ENCODE data around the gene KPTN.

Gene KPTN

DNA sequence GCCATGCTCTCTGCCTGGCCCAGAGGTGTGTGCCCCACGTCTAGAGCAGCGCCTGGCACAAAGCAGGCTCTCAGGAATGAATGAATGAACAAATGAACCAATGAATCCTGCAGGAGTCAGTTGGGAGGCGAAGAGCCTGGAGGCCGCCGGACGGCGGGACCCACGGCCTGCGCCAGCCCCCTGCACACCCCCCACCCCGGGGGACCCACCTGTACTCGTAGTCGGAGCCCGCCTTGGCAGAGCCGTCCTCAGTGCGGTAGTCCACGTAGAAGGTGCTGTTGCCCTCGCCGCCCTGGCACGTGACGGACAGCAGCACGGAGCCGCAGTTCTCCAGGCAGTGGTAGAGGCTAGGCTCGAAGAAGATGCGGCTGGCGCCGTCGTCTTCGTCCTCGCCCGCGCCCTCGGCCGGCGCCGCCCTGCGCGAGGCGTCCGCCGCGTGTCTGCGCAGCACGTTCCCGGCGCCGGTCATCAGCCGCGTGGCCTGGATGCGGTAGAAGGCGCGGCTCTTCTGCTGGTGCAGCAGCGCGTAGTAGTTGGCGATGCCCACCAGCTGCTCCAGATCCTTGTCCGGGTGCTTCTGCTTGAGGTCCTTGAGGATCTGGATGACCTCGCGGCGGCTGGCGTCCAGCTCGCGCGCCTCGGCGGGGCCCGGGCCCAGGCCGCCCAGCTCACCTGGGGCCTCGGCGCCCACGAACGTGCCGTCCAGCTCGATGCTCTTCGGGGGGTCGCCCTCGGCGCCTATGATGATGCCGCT is 27.1 kb downstream of the KPTN start:
- Histone ChIP-seq H3K9me3 (ENCODE audit: control insufficient read depth, insufficient read depth, low read length) (no peaks in the 10 kb centered on the region), H3K4me3 (ENCODE audit: low read depth, low read length) (peak overlapping the region; percentile 39), H3K4me1 (ENCODE audit: control insufficient read depth, insufficient read depth, low read length) (no peaks in the 10 kb centered on the region), H3K27me3 (ENCODE audit: control insufficient read depth, insufficient read depth, low read length) (peaks cover 20% of the 10 kb centered on the region), H3K9ac (ENCODE audit: low read depth, low read length) (no peak overlapping the region), H3K36me3 (ENCODE audit: control insufficient read depth, insufficient read depth, low read length) (peaks cover 3% of the 10 kb centered on the region)

DNA sequence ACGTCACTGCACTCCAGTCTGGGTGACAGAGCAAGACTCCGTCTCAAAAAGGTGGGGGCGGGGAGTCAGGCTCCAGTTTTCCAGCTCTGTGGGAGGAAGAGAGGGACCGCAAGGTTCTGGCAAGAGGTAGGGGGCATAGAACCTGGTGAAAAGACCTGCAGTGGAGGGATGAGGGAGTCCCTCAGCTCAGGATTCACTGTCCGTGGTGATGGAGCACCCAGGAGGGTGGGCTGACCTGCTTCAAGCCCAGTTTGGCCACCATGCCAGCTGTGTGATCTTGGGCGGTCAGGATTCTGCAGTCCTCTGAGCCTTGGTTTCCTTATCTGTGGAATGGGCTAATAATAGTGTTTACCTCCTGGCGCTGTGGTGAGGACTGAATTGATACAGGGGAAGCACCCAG is 33.5 kb downstream of the KPTN start:
- H3K4me3 ChIP-seq (ENCODE audit: low read depth, low read length): no peak overlapping the region
- H3K9me3 ChIP-seq (ENCODE audit: control insufficient read depth, insufficient read depth, low read length): no peaks in the 10 kb centered on the region
- peaks cover 5% of the 10 kb centered on the region for H3K27me3 ChIP-seq (ENCODE audit: control insufficient read depth, insufficient read depth, low read length)
- H3K36me3 ChIP-seq (ENCODE audit: control insufficient read depth, insufficient read depth, low read length): peaks cover 3% of the 10 kb centered on the region
- H3K9ac ChIP-seq (ENCODE audit: low read depth, low read length): no peak overlapping the region
- peaks cover 9% of the 10 kb centered on the region for H3K4me1 ChIP-seq (ENCODE audit: control insufficient read depth, insufficient read depth, low read length)

DNA sequence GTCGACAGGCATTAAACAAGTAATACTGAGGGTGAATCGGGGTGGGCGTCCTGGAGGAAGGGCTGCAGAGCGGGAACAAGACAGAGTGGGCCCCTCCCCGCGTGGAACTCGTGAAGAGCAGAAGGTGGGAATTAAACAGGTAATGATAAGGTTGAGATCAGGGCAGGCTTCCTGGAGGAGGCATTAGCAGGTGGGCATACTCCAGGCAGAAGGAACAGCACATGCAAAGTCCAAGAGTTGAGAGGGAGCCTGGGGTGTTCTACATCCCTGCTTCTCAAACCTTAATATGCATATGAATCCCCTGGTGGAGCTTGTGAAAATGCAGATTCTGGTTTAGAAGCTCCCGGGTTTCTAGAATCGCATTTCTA is 35.7 kb downstream of the KPTN start:
- no peaks in the 10 kb centered on the region for H3K9me3 ChIP-seq (ENCODE audit: control insufficient read depth, insufficient read depth, low read length)
- peaks cover 5% of the 10 kb centered on the region for H3K27me3 ChIP-seq (ENCODE audit: control insufficient read depth, insufficient read depth, low read length)
- H3K4me3 ChIP-seq (ENCODE audit: low read depth, low read length): peak overlapping the region; percentile 64
- peaks cover 9% of the 10 kb centered on the region for H3K4me1 ChIP-seq (ENCODE audit: control insufficient read depth, insufficient read depth, low read length)
- H3K9ac ChIP-seq (ENCODE audit: low read depth, low read length): peak overlapping the region; percentile 60
- H3K36me3 ChIP-seq (ENCODE audit: control insufficient read depth, insufficient read depth, low read length): peaks cover under 1% of the 10 kb centered on the region

DNA sequence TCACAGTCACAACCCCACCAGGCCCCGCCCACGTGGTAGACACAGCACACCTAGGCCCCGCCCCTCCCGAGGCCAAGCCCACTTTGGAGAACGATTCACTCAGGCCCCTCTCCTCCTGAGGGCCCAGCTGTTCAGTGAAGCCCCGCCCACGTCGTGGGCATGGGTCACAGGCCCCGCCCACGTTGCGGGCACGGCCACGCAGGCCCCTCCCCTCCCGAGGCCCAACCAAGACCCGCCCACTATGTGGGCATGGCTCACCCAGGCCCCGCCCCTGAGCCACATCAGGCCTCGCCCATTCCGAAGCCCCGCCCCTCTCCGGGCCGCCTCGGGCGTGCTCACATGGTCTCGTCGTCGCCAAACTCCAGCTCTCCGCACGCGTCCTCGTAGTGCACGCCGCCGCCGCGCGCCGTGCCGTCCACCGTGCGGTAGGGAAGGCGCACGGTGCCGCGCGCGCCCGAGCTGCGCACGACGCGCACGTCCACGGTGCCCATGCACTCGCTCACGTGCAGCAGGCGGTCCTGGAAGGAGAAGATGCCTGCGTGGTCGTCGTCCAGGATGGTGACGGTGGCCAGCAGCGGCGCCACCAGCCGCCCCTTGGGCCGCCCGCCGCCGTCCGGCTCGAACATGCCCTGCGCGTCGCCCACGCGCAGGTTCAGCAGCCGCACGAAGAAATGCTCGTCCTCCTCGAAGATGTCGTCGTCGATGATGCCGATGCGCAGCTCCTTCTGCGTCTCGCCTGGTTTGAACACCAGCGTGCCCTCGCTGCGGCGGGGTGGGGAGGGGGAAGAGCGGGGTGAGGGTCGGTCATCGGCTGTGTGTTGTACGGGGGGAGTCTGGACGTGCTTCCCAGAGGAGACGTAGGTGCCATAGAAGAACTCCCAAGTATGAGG is 36.3 kb downstream of the KPTN start:
- H3K36me3 ChIP-seq (ENCODE audit: control insufficient read depth, insufficient read depth, low read length): no peaks in the 10 kb centered on the region
- peaks cover 5% of the 10 kb centered on the region for H3K27me3 ChIP-seq (ENCODE audit: control insufficient read depth, insufficient read depth, low read length)
- H3K9ac ChIP-seq (ENCODE audit: low read depth, low read length): no peak overlapping the region
- H3K4me3 ChIP-seq (ENCODE audit: low read depth, low read length): peak overlapping the region; percentile 77
- H3K9me3 ChIP-seq (ENCODE audit: control insufficient read depth, insufficient read depth, low read length): no peaks in the 10 kb centered on the region
- H3K4me1 ChIP-seq (ENCODE audit: control insufficient read depth, insufficient read depth, low read length): peaks cover 9% of the 10 kb centered on the region

DNA sequence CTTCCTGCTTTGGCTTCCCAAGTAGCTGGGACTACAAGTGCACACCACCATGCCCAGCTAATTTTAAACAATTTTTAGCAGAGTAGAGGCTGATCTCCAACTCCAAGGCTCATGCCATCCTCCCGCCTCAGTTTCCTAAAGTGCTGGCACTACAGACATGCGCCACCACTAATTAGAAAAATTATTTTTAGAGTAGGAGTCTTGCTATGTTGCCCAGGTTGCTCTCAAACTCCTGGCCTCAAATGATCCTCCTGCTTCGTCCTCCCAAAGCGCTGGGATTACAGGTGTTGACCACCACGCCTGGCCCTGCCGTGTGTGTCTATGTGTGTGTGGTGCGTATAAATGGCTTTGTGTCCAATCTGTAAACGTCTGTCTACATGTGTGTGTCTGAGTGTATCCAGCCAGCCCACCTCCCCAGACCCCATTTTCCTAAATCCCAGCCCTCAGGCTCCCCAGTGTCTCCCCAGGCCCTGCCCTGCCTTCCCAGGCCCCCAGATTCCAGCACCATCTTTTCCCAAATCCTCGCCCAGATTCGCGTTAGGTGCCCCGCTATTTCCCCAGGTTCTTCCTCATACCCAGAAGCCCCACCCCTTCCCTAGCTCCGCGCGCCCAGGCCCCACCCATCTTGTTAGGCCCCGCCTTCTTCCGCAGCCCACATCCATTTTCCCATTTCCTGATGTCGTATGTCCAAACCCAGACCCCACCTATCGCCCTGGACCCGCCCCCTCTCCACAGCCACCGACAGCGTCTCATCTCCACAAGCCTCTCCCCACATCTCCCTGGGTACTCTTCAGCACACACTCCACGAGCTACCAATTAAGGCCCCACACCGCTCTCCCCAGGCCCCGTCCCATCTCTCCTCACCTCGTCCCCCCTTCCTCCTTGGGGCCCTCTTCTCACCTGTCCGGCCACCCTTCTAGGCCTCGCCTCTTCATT is 37.2 kb downstream of the KPTN start:
- H3K4me3 ChIP-seq (ENCODE audit: low read depth, low read length): peak overlapping the region; percentile 77

DNA sequence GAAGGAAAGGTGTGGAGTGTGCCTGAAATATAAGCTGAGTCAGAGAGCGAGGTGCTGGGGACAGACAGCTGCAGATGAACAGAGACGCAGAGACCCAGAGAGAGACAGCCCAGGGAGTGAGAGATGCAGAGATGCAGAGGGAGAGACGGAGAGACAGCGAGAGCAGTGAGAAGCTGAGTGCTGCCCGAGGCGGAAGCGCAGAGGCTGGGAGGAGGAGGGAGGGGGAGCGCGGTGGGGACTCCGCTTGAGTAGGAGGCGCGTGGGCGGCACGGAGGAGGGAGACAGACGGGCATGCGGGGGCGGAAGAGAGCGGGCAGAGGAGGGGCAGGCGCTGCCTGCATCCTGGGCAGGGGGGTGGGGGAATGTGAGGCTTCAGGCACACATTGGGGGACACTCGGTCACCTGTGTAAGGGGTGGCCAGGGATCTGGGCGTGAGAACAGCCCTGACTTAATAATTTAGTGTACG is 38.0 kb downstream of the KPTN start:
- H3K27me3 ChIP-seq (ENCODE audit: control insufficient read depth, insufficient read depth, low read length): peaks cover 5% of the 10 kb centered on the region

More for the DNA sequence above, 37.2 kb downstream of the KPTN start:
- Histone ChIP-seq H3K36me3 (ENCODE audit: control insufficient read depth, insufficient read depth, low read length) (no peaks in the 10 kb centered on the region), H3K4me1 (ENCODE audit: control insufficient read depth, insufficient read depth, low read length) (peaks cover 9% of the 10 kb centered on the region), H3K9me3 (ENCODE audit: control insufficient read depth, insufficient read depth, low read length) (no peaks in the 10 kb centered on the region), H3K27me3 (ENCODE audit: control insufficient read depth, insufficient read depth, low read length) (peaks cover 5% of the 10 kb centered on the region), H3K9ac (ENCODE audit: low read depth, low read length) (no peak overlapping the region)

DNA sequence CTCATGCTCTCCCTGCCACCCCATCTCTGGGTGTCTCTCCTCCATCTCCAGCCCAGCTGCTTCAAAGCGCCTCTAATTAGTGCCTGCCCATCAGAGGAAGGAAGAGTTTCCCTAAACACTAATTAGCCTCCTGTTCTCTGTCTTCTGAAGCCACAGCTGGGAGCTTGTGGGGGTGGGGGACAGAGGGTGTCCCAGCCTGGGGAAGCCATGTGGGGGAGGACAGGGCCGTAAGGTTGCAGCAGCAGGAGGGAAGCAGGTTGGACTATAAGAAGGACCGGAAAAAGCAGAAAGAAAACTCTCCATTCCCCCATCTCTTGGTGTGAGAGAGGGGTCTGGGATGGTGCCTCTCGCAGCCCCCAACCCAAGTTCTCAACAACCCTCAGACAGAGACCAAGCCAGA is 38.5 kb downstream of the KPTN start:
- Histone ChIP-seq H3K4me3 (ENCODE audit: low read depth, low read length) (peak overlapping the region; percentile 45), H3K27me3 (ENCODE audit: control insufficient read depth, insufficient read depth, low read length) (peaks cover 5% of the 10 kb centered on the region), H3K9me3 (ENCODE audit: control insufficient read depth, insufficient read depth, low read length) (no peaks in the 10 kb centered on the region), H3K9ac (ENCODE audit: low read depth, low read length) (no peak overlapping the region), H3K36me3 (ENCODE audit: control insufficient read depth, insufficient read depth, low read length) (no peaks in the 10 kb centered on the region), H3K4me1 (ENCODE audit: control insufficient read depth, insufficient read depth, low read length) (peaks cover 9% of the 10 kb centered on the region)

More for the DNA sequence above, 38.0 kb downstream of the KPTN start:
- H3K36me3 ChIP-seq (ENCODE audit: control insufficient read depth, insufficient read depth, low read length): no peaks in the 10 kb centered on the region
- H3K9me3 ChIP-seq (ENCODE audit: control insufficient read depth, insufficient read depth, low read length): no peaks in the 10 kb centered on the region
- no peak overlapping the region for H3K9ac ChIP-seq (ENCODE audit: low read depth, low read length)
- peaks cover 9% of the 10 kb centered on the region for H3K4me1 ChIP-seq (ENCODE audit: control insufficient read depth, insufficient read depth, low read length)
- peak overlapping the region; percentile 45 for H3K4me3 ChIP-seq (ENCODE audit: low read depth, low read length)

DNA sequence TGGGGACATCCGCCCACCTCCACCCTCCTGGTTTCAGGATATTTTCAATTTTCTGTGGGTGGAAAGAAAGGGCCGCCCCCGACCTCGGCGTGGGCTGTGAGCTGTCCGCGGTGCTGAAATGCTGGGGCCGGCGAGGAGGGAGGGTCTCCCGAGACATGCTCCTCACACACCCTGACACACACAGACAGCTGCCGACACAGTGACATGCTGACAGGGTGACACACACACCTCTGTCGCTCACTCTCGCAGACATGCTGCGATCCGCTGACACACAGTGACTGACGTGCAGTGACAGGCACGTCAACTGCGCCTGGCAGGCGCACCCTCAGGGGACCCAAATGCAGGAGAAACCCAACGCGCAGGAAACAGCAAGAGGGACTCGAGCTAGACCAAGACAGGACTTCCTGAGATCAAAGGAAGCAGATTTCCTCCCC is 39.6 kb downstream of the KPTN start:
- peaks cover 5% of the 10 kb centered on the region for H3K27me3 ChIP-seq (ENCODE audit: control insufficient read depth, insufficient read depth, low read length)
- no peak overlapping the region for H3K4me3 ChIP-seq (ENCODE audit: low read depth, low read length)
- H3K36me3 ChIP-seq (ENCODE audit: control insufficient read depth, insufficient read depth, low read length): no peaks in the 10 kb centered on the region
- peaks cover 9% of the 10 kb centered on the region for H3K4me1 ChIP-seq (ENCODE audit: control insufficient read depth, insufficient read depth, low read length)
- H3K9me3 ChIP-seq (ENCODE audit: control insufficient read depth, insufficient read depth, low read length): no peaks in the 10 kb centered on the region
- no peak overlapping the region for H3K9ac ChIP-seq (ENCODE audit: low read depth, low read length)

DNA sequence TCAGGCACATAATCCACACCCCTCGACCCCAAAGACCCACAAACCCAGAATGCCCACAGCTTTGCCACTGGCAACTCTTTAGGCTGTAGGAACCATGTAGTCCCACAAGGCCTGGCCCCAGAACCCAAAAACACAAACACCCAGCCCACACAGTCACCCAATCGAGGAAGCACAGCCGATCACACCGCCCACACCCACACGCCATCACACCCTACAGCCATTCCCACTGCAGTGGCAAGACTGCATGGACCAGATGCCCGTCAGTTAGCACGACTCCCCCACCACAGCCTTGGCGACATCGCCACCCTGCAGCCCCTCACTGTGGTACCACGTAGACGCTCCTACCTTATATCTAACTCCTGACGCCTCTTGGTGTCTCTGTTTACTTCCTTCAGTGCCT is 40.7 kb downstream of the KPTN start:
- Histone ChIP-seq H3K9me3 (ENCODE audit: control insufficient read depth, insufficient read depth, low read length) (no peaks in the 10 kb centered on the region), H3K4me1 (ENCODE audit: control insufficient read depth, insufficient read depth, low read length) (peaks cover 2% of the 10 kb centered on the region), H3K27me3 (ENCODE audit: control insufficient read depth, insufficient read depth, low read length) (peaks cover 5% of the 10 kb centered on the region), H3K36me3 (ENCODE audit: control insufficient read depth, insufficient read depth, low read length) (no peaks in the 10 kb centered on the region), H3K4me3 (ENCODE audit: low read depth, low read length) (no peak overlapping the region), H3K9ac (ENCODE audit: low read depth, low read length) (no peak overlapping the region)

DNA sequence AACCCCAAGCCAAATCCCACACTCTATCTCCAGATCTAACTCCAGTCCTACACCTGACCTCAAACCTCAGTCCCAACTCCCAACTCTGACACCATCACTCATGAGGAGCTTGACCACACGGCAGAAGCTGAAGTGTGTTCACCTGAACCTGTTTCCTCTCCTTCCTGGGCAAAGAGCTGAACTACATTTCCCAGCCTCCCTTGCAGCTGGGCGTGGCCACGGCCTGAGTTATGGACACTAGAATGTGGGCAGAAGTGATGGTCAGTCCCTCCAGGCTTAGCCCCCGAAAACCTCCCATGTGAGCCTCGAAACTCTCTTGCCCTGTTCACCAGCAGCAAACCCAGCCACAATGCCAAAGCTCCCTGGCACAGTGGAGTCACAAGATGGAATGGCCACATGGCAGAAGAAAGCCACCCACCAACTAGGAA is 45.2 kb downstream of the KPTN start:
- Histone ChIP-seq H3K9me3 (ENCODE audit: control insufficient read depth, insufficient read depth, low read length) (no peaks in the 10 kb centered on the region), H3K4me3 (ENCODE audit: low read depth, low read length) (no peak overlapping the region), H3K27me3 (ENCODE audit: control insufficient read depth, insufficient read depth, low read length) (no peaks in the 10 kb centered on the region), H3K36me3 (ENCODE audit: control insufficient read depth, insufficient read depth, low read length) (no peaks in the 10 kb centered on the region), H3K4me1 (ENCODE audit: control insufficient read depth, insufficient read depth, low read length) (peaks cover 4% of the 10 kb centered on the region), H3K9ac (ENCODE audit: low read depth, low read length) (no peak overlapping the region)

DNA sequence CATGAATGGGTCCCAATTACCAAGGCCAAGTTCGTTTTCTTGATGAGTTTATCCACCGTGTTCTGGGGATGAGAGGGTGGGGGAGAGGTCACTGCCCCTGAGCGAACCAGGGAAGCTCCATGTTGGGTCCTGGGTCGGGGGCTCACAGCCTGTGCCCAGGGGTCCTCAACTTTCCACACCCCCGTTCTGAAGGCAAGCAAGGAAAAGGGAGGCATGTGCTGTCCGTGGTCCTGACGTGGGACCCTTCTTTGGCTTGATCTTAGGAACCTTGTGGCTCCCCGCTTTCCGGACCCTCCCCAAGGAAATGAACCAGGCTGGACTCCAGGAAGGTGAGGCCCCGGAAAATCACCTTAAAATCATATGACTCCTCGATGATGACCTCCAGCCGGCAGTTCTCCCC is 46.5 kb downstream of the KPTN start:
- no peaks in the 10 kb centered on the region for H3K27me3 ChIP-seq (ENCODE audit: control insufficient read depth, insufficient read depth, low read length)

More for the DNA sequence above, 46.5 kb downstream of the KPTN start:
- no peak overlapping the region for H3K4me3 ChIP-seq (ENCODE audit: low read depth, low read length)
- H3K9me3 ChIP-seq (ENCODE audit: control insufficient read depth, insufficient read depth, low read length): no peaks in the 10 kb centered on the region
- H3K4me1 ChIP-seq (ENCODE audit: control insufficient read depth, insufficient read depth, low read length): peaks cover 4% of the 10 kb centered on the region
- H3K9ac ChIP-seq (ENCODE audit: low read depth, low read length): no peak overlapping the region
- no peaks in the 10 kb centered on the region for H3K36me3 ChIP-seq (ENCODE audit: control insufficient read depth, insufficient read depth, low read length)

Data from iPS-15b (cell line).